ENCODE data around the gene OR8D4.

GRCh38 chr11:123901867-123902266 lies at the start of gene OR8D4:
- TF ChIP-seq CTCF (IDR thresholded peaks at IDR 0.05) (no peak), POLR2A (IDR thresholded peaks at IDR 0.05) (no peak)
